Small intestine (tissue), 16 donors: ENCODE results near the gene SLC39A11. TPM values are rescaled to one million over a fixed set of nuclear protein-coding genes. Genes with fewer than 3 reads are reported as not detected.

Source experiments
- DNase-seq, 2 donors: peaks; one replicate each; pipeline versions ENCODE4 v3.0.0 to v3.0.0-alpha.2; 2013
- FAIRE-seq: peaks from 2 replicates; lab custom pipeline; 2012; peaks lifted over from hg19 to GRCh38; lab: Jason Lieb, UNC
- H3K27ac ChIP-seq, 3 donors: one replicate each; pipeline ENCODE4 v1.5.1; 2013; ENCODE audit warnings: low read length in 2 of 3, mild to moderate bottlenecking in 2 of 3, control low read depth in 1 of 3, inconsistent platforms in 1 of 3, low read depth in 1 of 3, moderate library complexity in 1 of 3
- H3K27me3 ChIP-seq, 3 donors: one replicate each; pipeline ENCODE4 v1.6.1; 2013; ENCODE audit warnings: low read length in 3 of 3, inconsistent platforms in 1 of 3; ENCODE audit not compliant: control insufficient read depth in 3 of 3, insufficient read depth in 3 of 3
- H3K36me3 ChIP-seq, 3 donors: one replicate each; pipeline ENCODE4 v1.6.1; 2013; ENCODE audit warnings: low read length in 3 of 3, inconsistent platforms in 1 of 3, low read depth in 1 of 3, mild to moderate bottlenecking in 1 of 3, moderate library complexity in 1 of 3; ENCODE audit not compliant: control insufficient read depth in 3 of 3, insufficient read depth in 2 of 3
- H3K4me1 ChIP-seq, 3 donors: one replicate each; pipeline ENCODE4 v1.6.1; 2013; ENCODE audit warnings: low read length in 2 of 3, inconsistent platforms in 1 of 3, low read depth in 1 of 3, mild to moderate bottlenecking in 1 of 3, moderate library complexity in 1 of 3; ENCODE audit not compliant: control insufficient read depth in 3 of 3, insufficient read depth in 2 of 3
- H3K4me3 ChIP-seq, 3 donors: one replicate each; pipeline ENCODE4 v1.5.1; 2013; ENCODE audit warnings: low read length in 3 of 3, control low read depth in 1 of 3, inconsistent platforms in 1 of 3, low read depth in 1 of 3, mild to moderate bottlenecking in 1 of 3, moderate library complexity in 1 of 3
- H3K9me3 ChIP-seq, 2 donors: one replicate each; pipeline ENCODE4 v1.6.1; 2013; ENCODE audit warnings: low read depth in 1 of 2, low read length in 1 of 2; ENCODE audit not compliant: control insufficient read depth in 2 of 2, insufficient read depth in 1 of 2
- WGBS, 3 donors: extraction: QIAGEN DNeasy Blood & Tissue Kit; methylation state at CpG; one replicate each; pipeline ENCODE4 v1.1.7; 2013; 5-methylcytosine and 5-hydroxymethylcytosine counted together
- long read RNA-seq, 10 donors: transcript quantifications; one replicate each; lab custom pipeline, GENCODE V29; 2026
- polyA plus RNA-seq, 4 donors: library from polyadenylated mRNA; stranded (reverse) in 3 of 4; unstranded in 1 of 4; fragments of 200-250 nt in 3 of 4; fragments of 120-200 nt in 1 of 4; gene quantifications; one replicate each; pipeline versions ENCODE4 v1.2.1 to v1.2.3, GENCODE V29; 2013
- donor health status: healthy with polysubstance abuse.
- donor health status: control.
- donor health status: control.
- donor health status: Bipolar disorder and iron deficiency.
- donor health status: healthy.

The SLC39A11 gene, protein sequence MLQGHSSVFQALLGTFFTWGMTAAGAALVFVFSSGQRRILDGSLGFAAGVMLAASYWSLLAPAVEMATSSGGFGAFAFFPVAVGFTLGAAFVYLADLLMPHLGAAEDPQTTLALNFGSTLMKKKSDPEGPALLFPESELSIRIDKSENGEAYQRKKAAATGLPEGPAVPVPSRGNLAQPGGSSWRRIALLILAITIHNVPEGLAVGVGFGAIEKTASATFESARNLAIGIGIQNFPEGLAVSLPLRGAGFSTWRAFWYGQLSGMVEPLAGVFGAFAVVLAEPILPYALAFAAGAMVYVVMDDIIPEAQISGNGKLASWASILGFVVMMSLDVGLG
- 10 to 100 TPM in 2 of 4 donors, 1 to 10 TPM in 2; 2.7 to 53.7 (median 11.3) TPM for polyA plus RNA-seq
- long read RNA-seq, donor 1 = 0 reads
- long read RNA-seq, donor 2, partial matches to known transcripts = 0 of 2 reads
- long read RNA-seq, donor 2, other reads (novel, unspliced or antisense) = 0 of 2 reads
- long read RNA-seq, donor 3, partial matches to known transcripts = 0 of 2 reads
- long read RNA-seq, donor 3, other reads (novel, unspliced or antisense) = 0 of 2 reads
- long read RNA-seq, donor 4 = 0 reads
- long read RNA-seq, donor 5, partial matches to known transcripts = 0 of 2 reads
- long read RNA-seq, donor 5, other reads (novel, unspliced or antisense) = 0 of 2 reads
- long read RNA-seq, donor 6, partial matches to known transcripts = 0 of 1 reads
- long read RNA-seq, donor 6, other reads (novel, unspliced or antisense) = 0 of 1 reads
- long read RNA-seq, donor 7 = 0 reads
- long read RNA-seq, donor 8 = 0 reads
- long read RNA-seq, donor 9, partial matches to known transcripts = 0 of 2 reads
- long read RNA-seq, donor 9, other reads (novel, unspliced or antisense) = 0 of 2 reads
- long read RNA-seq, donor 10, partial matches to known transcripts = 0 of 5 reads
- long read RNA-seq, donor 10, other reads (novel, unspliced or antisense) = 0 of 5 reads

DNA sequence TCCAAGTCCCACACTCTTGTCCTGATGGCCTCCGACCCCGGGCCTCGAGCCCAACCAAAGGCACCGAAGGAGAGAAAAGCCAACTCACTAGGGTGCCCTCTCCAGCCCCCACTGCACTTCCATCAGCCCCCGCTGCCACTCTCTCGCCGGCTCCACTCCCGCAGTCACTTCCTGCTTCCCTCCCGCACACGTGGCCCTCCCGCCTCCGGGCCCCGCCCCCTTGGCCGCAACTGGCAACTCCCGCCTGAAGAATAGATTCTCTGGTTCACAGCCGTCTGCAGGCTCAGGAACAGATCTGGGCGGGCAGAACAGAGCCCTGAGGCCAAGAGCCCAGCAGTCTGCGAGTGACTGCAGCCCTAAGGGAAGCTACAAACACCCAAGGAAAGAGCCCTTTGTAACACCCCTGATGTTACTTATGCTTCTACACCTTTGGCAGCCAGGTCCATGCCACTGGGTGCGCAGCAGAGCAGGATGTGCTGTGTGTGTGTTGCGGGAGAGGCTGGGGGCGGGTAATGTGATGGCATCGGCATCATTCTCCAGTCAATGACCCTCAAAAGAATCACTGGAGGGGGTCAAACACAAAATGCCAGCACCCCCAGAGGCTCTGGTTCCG, at the start of gene SLC39A11:
TSS of gene SLC39A11 (minus strand) at position 166 of the 613 bp plus-strand sequence. CDS start 3,924 bp downstream, outside the sequence.
- H3K4me1 ChIP-seq = peaks cover 0 to 7% (median 0%) of the 10 kb centered on the region in 3 donors
- H3K27me3 ChIP-seq = no peaks in the 10 kb centered on the region
- H3K4me3 ChIP-seq = peak within 1 kb of the TSS; percentile 62 to 78 (median 68)
- WGBS, 3 donors = 9 to 13% (median 10%) methylated on average over 21 to 23 of the region's 23 CpGs
- no peaks in the 10 kb centered on the region for H3K9me3 ChIP-seq
- FAIRE-seq (no peak), DNase-seq (peak; percentile 93 to 96)
- H3K27ac ChIP-seq = peak within 1 kb of the TSS in 1 of 3 donors; percentile 73
- H3K36me3 ChIP-seq = peaks cover 0 to 6% (median 2%) of the 10 kb centered on the region in 3 donors

DNA sequence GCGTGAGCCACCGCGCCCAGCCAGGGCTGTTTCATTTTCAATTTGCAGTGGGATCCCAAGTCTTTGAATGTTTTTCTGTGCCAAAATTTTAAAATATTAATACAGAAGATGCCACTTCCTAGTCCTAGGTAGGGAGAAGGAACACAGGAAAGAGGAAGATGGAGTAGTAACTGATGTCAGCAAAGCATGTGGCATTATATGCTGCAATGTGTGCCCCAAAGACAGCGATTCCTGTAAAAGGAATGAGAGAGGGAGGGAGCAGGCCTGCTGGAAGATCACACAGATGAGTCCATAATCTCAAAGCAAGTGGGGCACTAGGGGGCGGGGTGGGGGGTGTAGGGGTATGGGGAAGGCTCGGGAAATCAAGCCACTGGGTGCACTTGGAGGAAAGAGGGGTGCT, 48.9 kb upstream of the SLC39A11 start:
- no peak for FAIRE-seq
- H3K27me3 ChIP-seq = peaks cover 0 to 5% (median 4%) of the 10 kb centered on the region in 3 donors

DNA sequence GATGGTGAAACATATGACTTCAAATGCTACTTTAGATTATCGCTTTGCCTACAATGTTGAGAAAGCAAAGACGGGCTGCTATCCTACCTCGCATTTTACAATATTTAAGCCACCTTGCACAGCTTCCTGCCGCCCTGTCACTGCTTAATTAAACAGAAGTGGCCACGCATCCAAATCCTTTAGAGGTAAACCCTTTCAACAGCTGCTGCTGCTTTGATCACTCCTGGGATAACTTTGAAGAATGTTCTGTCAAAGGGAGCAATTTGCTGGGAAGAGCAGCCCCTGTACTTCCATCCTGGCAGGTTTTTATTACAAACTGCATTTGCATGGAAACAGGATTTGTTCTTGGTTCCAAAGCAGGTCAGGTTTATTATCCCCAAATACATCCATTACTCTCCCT, 48.1 kb upstream of the SLC39A11 start:
- FAIRE-seq = no peak
- peaks cover 0 to 14% of the 10 kb centered on the region in 2 donors for H3K9me3 ChIP-seq
- H3K4me3 ChIP-seq = no peak overlapping the region
- H3K4me1 ChIP-seq = no peaks in the 10 kb centered on the region
- peaks cover 0 to 5% (median 4%) of the 10 kb centered on the region in 3 donors for H3K27me3 ChIP-seq
- DNase-seq = no peak
- no peak overlapping the region for H3K27ac ChIP-seq
- 45 to 55% (median 49%) methylated on average over 5 of the region's 5 CpGs for WGBS, 3 donors
- H3K36me3 ChIP-seq = no peaks in the 10 kb centered on the region

More for the DNA sequence above, 48.9 kb upstream of the SLC39A11 start:
- DNase-seq = no peak
- WGBS, 3 donors = 84 to 87% (median 84%) methylated on average over 6 of the region's 6 CpGs
- no peak overlapping the region for H3K27ac ChIP-seq
- no peak overlapping the region for H3K4me3 ChIP-seq
- no peaks in the 10 kb centered on the region for H3K36me3 ChIP-seq
- peaks cover 0 to 18% of the 10 kb centered on the region in 2 donors for H3K9me3 ChIP-seq
- H3K4me1 ChIP-seq = no peaks in the 10 kb centered on the region

DNA sequence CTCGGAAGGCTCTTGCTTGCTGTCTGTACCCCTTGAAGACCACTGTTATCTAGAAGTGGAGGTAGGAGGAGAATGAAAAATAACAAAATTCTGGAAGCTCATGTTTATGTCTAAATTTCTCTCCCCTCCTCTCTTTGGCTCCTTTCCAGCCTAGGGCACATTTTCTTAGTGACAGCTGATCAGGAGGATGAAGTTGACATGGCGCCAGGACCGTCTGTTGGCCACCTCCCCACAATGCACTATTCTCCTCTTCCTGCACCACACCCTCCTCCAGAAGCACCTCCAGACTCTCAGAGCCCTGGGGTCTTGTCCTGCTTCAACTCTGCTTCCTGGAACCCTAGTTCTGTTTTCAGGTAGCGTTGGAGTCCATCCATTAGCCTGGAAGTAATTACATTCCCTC, 46.8 kb upstream of the SLC39A11 start:
- no peaks in the 10 kb centered on the region for H3K4me1 ChIP-seq
- FAIRE-seq = no peak

DNA sequence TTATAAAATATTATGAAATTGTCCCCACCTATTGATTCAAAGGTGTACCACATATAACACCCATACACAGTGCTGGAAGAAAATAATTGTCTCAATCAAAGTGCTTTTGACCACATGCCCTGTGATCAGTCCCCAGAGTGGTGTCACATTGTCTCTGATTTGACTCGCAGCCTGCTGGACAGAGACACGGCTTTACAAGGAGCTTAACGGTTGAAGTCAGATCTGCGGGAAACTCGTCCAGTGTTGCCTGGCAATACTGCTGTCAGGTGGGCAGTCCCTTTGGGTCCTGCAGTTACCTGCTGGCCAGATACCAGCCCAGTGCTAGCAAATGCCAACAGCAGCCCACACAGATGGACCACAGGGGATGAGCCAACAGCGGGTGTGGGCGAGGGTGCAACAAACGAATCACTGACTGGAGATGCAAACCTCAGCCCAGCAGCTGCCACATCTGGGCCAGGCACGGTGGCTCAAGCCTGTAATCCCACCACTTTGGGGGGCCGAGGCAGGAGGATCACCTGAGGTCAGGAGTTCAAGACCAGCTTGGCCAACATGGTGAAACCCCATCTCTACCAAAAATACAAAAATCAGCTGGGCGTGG, 46.2 kb upstream of the SLC39A11 start:
- WGBS, 3 donors = 50 to 66% (median 63%) methylated on average over 11 of the region's 11 CpGs
- no peak overlapping the region for H3K27ac ChIP-seq
- no peaks in the 10 kb centered on the region for H3K36me3 ChIP-seq
- no peaks in the 10 kb centered on the region for H3K4me1 ChIP-seq
- no peak overlapping the region for H3K4me3 ChIP-seq
- DNase-seq = no peak
- H3K27me3 ChIP-seq = peaks cover 0 to 5% (median 4%) of the 10 kb centered on the region in 3 donors
- no peak for FAIRE-seq
- H3K9me3 ChIP-seq = no peaks in the 10 kb centered on the region

More for the DNA sequence above, 46.8 kb upstream of the SLC39A11 start:
- no peaks in the 10 kb centered on the region for H3K36me3 ChIP-seq
- no peak for DNase-seq
- H3K27ac ChIP-seq = no peak overlapping the region
- H3K27me3 ChIP-seq = peaks cover 0 to 5% (median 4%) of the 10 kb centered on the region in 3 donors
- peaks cover 0 to 2% of the 10 kb centered on the region in 2 donors for H3K9me3 ChIP-seq
- H3K4me3 ChIP-seq = no peak overlapping the region
- 53 to 68% (median 64%) methylated on average over 4 of the region's 4 CpGs for WGBS, 3 donors

DNA sequence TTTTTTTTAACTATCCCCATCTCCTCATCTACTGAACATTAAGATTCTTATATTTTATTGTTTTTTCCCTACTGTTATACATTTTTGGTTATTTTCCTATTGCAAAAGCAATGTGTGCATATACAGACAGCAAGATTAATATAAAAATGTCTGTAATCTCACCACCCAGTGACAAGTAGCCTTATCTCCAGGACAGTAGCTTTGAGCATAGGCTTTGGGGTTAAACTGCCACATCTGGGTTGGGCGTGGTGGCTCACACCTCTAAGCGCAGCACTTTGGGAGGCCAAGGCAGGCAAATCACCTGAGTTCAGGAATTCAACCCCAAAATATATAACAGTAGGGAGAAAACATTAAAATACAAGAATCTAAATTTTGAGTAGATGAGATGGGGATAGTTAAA, 44.9 kb upstream of the SLC39A11 start:
- Histone ChIP-seq H3K9me3 (no peaks in the 10 kb centered on the region), H3K36me3 (no peaks in the 10 kb centered on the region), H3K4me1 (no peaks in the 10 kb centered on the region), H3K27ac (no peak overlapping the region), H3K27me3 (peaks cover 0 to 5% (median 4%) of the 10 kb centered on the region in 3 donors), H3K4me3 (no peak overlapping the region)
- FAIRE-seq = no peak
- WGBS, 3 donors = 83 to 88% (median 84%) methylated on average over 2 of the region's 2 CpGs
- no peak for DNase-seq

DNA sequence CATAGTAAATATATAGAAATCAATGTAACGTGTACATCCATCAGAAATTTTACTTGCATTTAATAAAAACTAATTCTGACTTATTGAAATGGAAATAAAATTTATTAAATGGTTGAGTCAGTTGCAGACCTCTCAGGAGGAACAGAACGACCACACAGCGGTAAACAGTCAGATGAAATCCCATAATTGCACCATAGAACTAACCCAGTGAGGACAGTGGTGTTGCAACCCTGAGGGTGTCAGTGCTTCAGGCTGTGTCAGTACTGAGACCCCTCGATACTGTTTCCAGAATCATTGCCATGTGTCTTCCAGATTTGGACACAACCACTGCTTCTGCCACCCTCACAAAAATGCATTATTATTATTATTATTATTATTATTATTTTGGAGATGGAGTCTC, 43.3 kb upstream of the SLC39A11 start:
- no peaks in the 10 kb centered on the region for H3K4me1 ChIP-seq
- H3K4me3 ChIP-seq = no peak overlapping the region
- FAIRE-seq = no peak
- DNase-seq = no peak
- peaks cover 0 to 5% (median 4%) of the 10 kb centered on the region in 3 donors for H3K27me3 ChIP-seq
- H3K36me3 ChIP-seq = no peaks in the 10 kb centered on the region
- 86 to 91% (median 89%) methylated on average over 4 of the region's 4 CpGs for WGBS, 3 donors
- H3K9me3 ChIP-seq = no peaks in the 10 kb centered on the region
- H3K27ac ChIP-seq = no peak overlapping the region
